HepG2 (cell line): ENCODE measurements around the gene PCDHGC5. TPM values are rescaled to one million over a fixed set of nuclear protein-coding genes. Genes with fewer than 3 reads are reported as not detected.

Experiments used
- ATAC-seq: fragments of 200-7000 bp; cut with Tn5 transposase; 3 replicates; pipeline ENCODE4 v1.9.1; 2020; ENCODE audit warnings: mild to moderate bottlenecking, moderate library complexity
- BruUV-seq: library from RNA; stranded (reverse); fragments of 400-500 nt; replicated peaks from 2 replicates; lab custom pipeline; 2021; lab: Mats Ljungman, UMichigan
- CTCF ChIA-PET: fragments of 300-600 bp; formaldehyde crosslinking; extraction: SDS; loops from one replicate; lab custom pipeline; 2021; ENCODE audit warnings: low total read pairs, inconsistent platforms, low intra/inter-chr PET ratio; lab: Yijun Ruan, JAX
- POLR2A ChIA-PET: fragments of 350-600 bp; sonication (Branson Sonifier 250); formaldehyde crosslinking; loops from one replicate; lab custom pipeline; 2020; ENCODE audit warnings: antibody characterized with exemption, inconsistent platforms; lab: Yijun Ruan, JAX
- DNase-seq: peaks from one replicate; pipeline ENCODE4 v3.0.0-alpha.2; 2015; ENCODE audit warnings: low spot score
- FAIRE-seq: peaks from 3 replicates; lab custom pipeline; 2011; peaks lifted over from hg19 to GRCh38; lab: Jason Lieb, UNC
- H2AFZ ChIP-seq: one replicate; pipeline ENCODE4 v1.6.1; 2011; ENCODE audit warnings: low read length, inconsistent platforms
- H3K27ac ChIP-seq: fragments of 300-600 bp; 3 replicates; pipeline ENCODE4 v1.8.0; 2011; ENCODE audit warnings: mixed run types, mild to moderate bottlenecking, mixed read lengths, low read length, inconsistent platforms; ENCODE audit not compliant: insufficient read depth; ENCODE audit errors: extremely low read length
- H3K27me3 ChIP-seq, 2 experiments: fragments of 200-600 bp in 1 of 2; 2 replicates in 1 of 2; 3 replicates in 1 of 2; pipeline versions ENCODE4 v1.6.0 to v1.8.0; 2011; ENCODE audit warnings: low read length in 2 of 2, mild to moderate bottlenecking in 2 of 2, moderate library complexity in 2 of 2, inconsistent platforms in 1 of 2; ENCODE audit not compliant: insufficient read depth in 2 of 2, control insufficient read depth in 1 of 2
- H3K36me3 ChIP-seq, 2 experiments: fragments of 200-600 bp in 1 of 2; replicated peaks in 1 of 2; 2 replicates in 1 of 2; 3 replicates in 1 of 2; pipeline versions ENCODE4 v1.5.1 to v1.8.0; 2011; ENCODE audit warnings: low read length in 2 of 2, inconsistent platforms in 1 of 2; ENCODE audit not compliant: insufficient read depth in 2 of 2, control insufficient read depth in 1 of 2
- H3K4me1 ChIP-seq: 2 replicates; pipeline ENCODE4 v1.5.1; 2012; ENCODE audit warnings: low read length, inconsistent platforms; ENCODE audit not compliant: insufficient read depth
- H3K4me2 ChIP-seq: 2 replicates; pipeline ENCODE4 v1.6.0; 2011; ENCODE audit warnings: low read depth, low read length, inconsistent platforms
- H3K4me3 ChIP-seq, 3 experiments: fragments of 200-600 bp in 1 of 3; sonication (generic), shearing (Covaris generic) in 1 of 3; replicated peaks in 1 of 3; 2 replicates each; pipeline ENCODE4 v1.5.1; 2011 to 2016; ENCODE audit warnings: low read length in 3 of 3, inconsistent platforms in 2 of 3, low read depth in 2 of 3, mild to moderate bottlenecking in 2 of 3, control low read depth in 1 of 3, mixed read lengths in 1 of 3; ENCODE audit not compliant: insufficient read depth in 1 of 3
- H3K79me2 ChIP-seq: one replicate; pipeline ENCODE4 v1.6.1; 2011; ENCODE audit warnings: low read length, inconsistent platforms; ENCODE audit not compliant: insufficient read depth
- H3K9ac ChIP-seq: 2 replicates; pipeline ENCODE4 v1.6.0; 2011; ENCODE audit warnings: mild to moderate bottlenecking, low read depth, low read length, inconsistent platforms; ENCODE audit not compliant: insufficient read depth
- H3K9me3 ChIP-seq: 2 replicates; pipeline ENCODE4 v1.5.1; 2012; ENCODE audit warnings: mild to moderate bottlenecking, low read length
- H4K20me1 ChIP-seq: 2 replicates; pipeline ENCODE4 v1.6.0; 2011; ENCODE audit warnings: inconsistent platforms, mild to moderate bottlenecking, low read length, moderate library complexity; ENCODE audit not compliant: insufficient read depth
- BCL6 ChIP-seq: IDR thresholded peaks from 2 replicates; pipeline ENCODE4 v1.6.1; 2016; ENCODE audit warnings: missing genetic modification reagents, missing compliant biosample characterization
- CC2D1A ChIP-seq: sonication (generic); formaldehyde crosslinking; IDR thresholded peaks from 2 replicates; pipeline ENCODE4 v1.8.1; 2023; ENCODE audit warnings: mild to moderate bottlenecking, missing genetic modification reagents
- EZH2 ChIP-seq: conservative IDR thresholded peaks from 2 replicates; pipeline ENCODE4 v1.6.1; 2012; ENCODE audit warnings: mild to moderate bottlenecking, low read depth, low read length, moderate library complexity
- HMGA1 ChIP-seq: sonication (generic); formaldehyde crosslinking; conservative IDR thresholded peaks from 2 replicates; pipeline ENCODE4 v1.4.0; 2020; ENCODE audit warnings: missing genetic modification reagents
- HNRNPK ChIP-seq: fragments of 200-400 bp; formaldehyde crosslinking; IDR thresholded peaks from 2 replicates; pipeline ENCODE4 v1.6.1; 2018; ENCODE audit warnings: low read length, low read depth, moderate library complexity, mild to moderate bottlenecking; ENCODE audit not compliant: poor library complexity, severe bottlenecking
- MTERF4 ChIP-seq: sonication (generic); formaldehyde crosslinking; IDR thresholded peaks from 2 replicates; pipeline ENCODE4 v1.8.0; 2023; ENCODE audit warnings: mild to moderate bottlenecking, missing genetic modification reagents
- SETDB1 ChIP-seq: sonication (generic); formaldehyde crosslinking; IDR thresholded peaks from 2 replicates; pipeline ENCODE4 v1.5.1; 2020; ENCODE audit warnings: missing genetic modification reagents, mild to moderate bottlenecking, borderline replicate concordance
- WIZ ChIP-seq: sonication (generic); formaldehyde crosslinking; IDR thresholded peaks from 2 replicates; pipeline ENCODE4 v1.5.1; 2020; ENCODE audit warnings: mild to moderate bottlenecking, missing genetic modification reagents
- ZFAT ChIP-seq: sonication (generic); formaldehyde crosslinking; conservative IDR thresholded peaks from 2 replicates; pipeline ENCODE4 v1.8.1; 2023; ENCODE audit warnings: missing genetic modification reagents, inconsistent platforms
- ZNF225 ChIP-seq: sonication (generic); formaldehyde crosslinking; IDR thresholded peaks from 2 replicates; pipeline ENCODE4 v1.4.0; 2020; ENCODE audit warnings: mild to moderate bottlenecking, missing genetic modification reagents
- ZNF331 ChIP-seq: sonication (generic); formaldehyde crosslinking; IDR thresholded peaks from 2 replicates; pipeline ENCODE4 v1.4.0; 2020; ENCODE audit warnings: missing genetic modification reagents
- ZNF367 ChIP-seq: sonication (generic); formaldehyde crosslinking; IDR thresholded peaks from 2 replicates; pipeline ENCODE4 v1.4.0; 2020; ENCODE audit warnings: missing genetic modification reagents, borderline replicate concordance
- ZNF460 ChIP-seq: sonication (generic); formaldehyde crosslinking; IDR thresholded peaks from 2 replicates; pipeline ENCODE4 v1.5.1; 2020; ENCODE audit warnings: missing genetic modification reagents, mild to moderate bottlenecking, borderline replicate concordance
- ZNF776 ChIP-seq: sonication (generic); formaldehyde crosslinking; IDR thresholded peaks from 2 replicates; pipeline ENCODE4 v1.4.0; 2020; ENCODE audit warnings: mild to moderate bottlenecking, missing genetic modification reagents
- ZNF879 ChIP-seq: sonication (generic); formaldehyde crosslinking; IDR thresholded peaks from 2 replicates; pipeline ENCODE4 v1.8.1; 2023; ENCODE audit warnings: missing genetic modification reagents
- ZSCAN30 ChIP-seq: sonication (generic); formaldehyde crosslinking; IDR thresholded peaks from 2 replicates; pipeline ENCODE4 v1.5.0; 2020; ENCODE audit warnings: mild to moderate bottlenecking, missing genetic modification reagents
- ZUFSP ChIP-seq: sonication (generic); formaldehyde crosslinking; IDR thresholded peaks from 2 replicates; pipeline ENCODE4 v1.9.0; 2021; ENCODE audit warnings: missing genetic modification reagents, mild to moderate bottlenecking, borderline replicate concordance
- WGBS: methylation state at CpG from one replicate; pipeline ENCODE4 v1.1.6; 2017; ENCODE audit warnings: low lambda C conversion rate; 5-methylcytosine and 5-hydroxymethylcytosine counted together
- in situ Hi-C: cut with HindIII; loops from 2 replicates; pipeline ENCODE4 v1.10.0; 2017; ENCODE audit warnings: low pct_unique_long_range_greater_than_20kb; ENCODE audit not compliant: extremely low pct_ligation_motif_present
- intact Hi-C: fragments of 100-400 bp; cut with micrococcal nuclease; formaldehyde crosslinking; loops from one replicate; pipeline ENCODE4 v1.10.0; 2022; ENCODE audit not compliant: unreplicated experiment
- polyA plus RNA-seq, 8 experiments: library from polyadenylated mRNA; depleted of rRNA in 3 of 8; stranded (reverse) in 7 of 8; unstranded in 1 of 8; fragments of >200 nt; fragmentation: Illumina TruSeq in 4 of 8; extraction: Trizol in 4 of 8; gene quantifications; 2 replicates each; pipeline versions ENCODE4 v1.2.1 to v1.2.3, GENCODE V29; 2011 to 2016; ENCODE audit warnings: low read depth in 4 of 8, missing spikeins in 1 of 8, mixed read lengths in 1 of 8; ENCODE audit not compliant: insufficient read depth in 1 of 8
- total RNA-seq, 5 experiments: library from RNA; depleted of rRNA; stranded (reverse); fragments of >200 nt; fragmentation: Illumina TruSeq; extraction: Trizol; gene quantifications; 2 replicates each; pipeline ENCODE4 v1.2.3, GENCODE V29; 2016; ENCODE audit warnings: low read depth in 1 of 5
- TF ChIP-seq, protein P1 (sequence below): sonication (generic); formaldehyde crosslinking; IDR thresholded peaks from 2 replicates; pipeline ENCODE4 v1.5.0; 2020; ENCODE audit warnings: missing genetic modification reagents, mild to moderate bottlenecking, borderline replicate concordance

PCDHGC5 gene
- total and polyA plus RNA-seq, 2 of the 13 experiments (the other 11 are each of a cell fraction or from before 2014, with no cell fraction given), result 0.03 TPM; not detected in 1

- no peak for ATAC-seq
- H3K36me3 ChIP-seq, result no peaks in the 10 kb centered on the region
These were observed 18.7 kb downstream of the PCDHGC5 start for GRCh38 chr5:141507387-141508091.

GRCh38 chr5:141508440-141508797 lies 19.5 kb downstream of the PCDHGC5 start:
- Histone ChIP-seq H3K4me2 (peak overlapping the region; percentile 7; the same call in 1 of the 2 replicates), H3K4me1 (peaks cover 6% of the 10 kb centered on the region; the same call in 1 of the 2 replicates), H2AFZ (no peak overlapping the region), H3K4me3 (peak overlapping the region in 1 of 3 experiments; percentile 10; a peak in 2 of 6 replicates), H3K27me3 (no peaks in the 10 kb centered on the region; a peak in 1 of 5 replicates), H3K27ac (no peak overlapping the region), H4K20me1 (no peaks in the 10 kb centered on the region), H3K9me3 (no peaks in the 10 kb centered on the region), H3K79me2 (no peaks in the 10 kb centered on the region), H3K9ac (no peak overlapping the region), H3K36me3 (0 out of 5 replicates have a peak, but pooled peaks cover 2 to 4% of the 10 kb centered on the region in 2 experiments)
- no peak for FAIRE-seq
- no peak for DNase-seq
- CTCF ChIA-PET, result no interaction called here
- 34% methylated on average over 9 of the region's 9 CpGs for WGBS
- POLR2A ChIA-PET, result no interaction called here
- intact Hi-C loops (no loop called here), in situ Hi-C loops (no loop called here)
- no peak; the same call in 2 of the 3 replicates for ATAC-seq
- no TSS peak for BruUV-seq
- TF ChIP-seq WIZ (CRISPR knock-in tag) (no peak), ZNF225 (CRISPR knock-in tag) (no peak), ZFAT (no peak), ZNF331 (CRISPR knock-in tag) (no peak), ZSCAN30 (no peak), ZUFSP (CRISPR knock-in tag) (no peak)
- TF ChIP-seq, protein P1, sequence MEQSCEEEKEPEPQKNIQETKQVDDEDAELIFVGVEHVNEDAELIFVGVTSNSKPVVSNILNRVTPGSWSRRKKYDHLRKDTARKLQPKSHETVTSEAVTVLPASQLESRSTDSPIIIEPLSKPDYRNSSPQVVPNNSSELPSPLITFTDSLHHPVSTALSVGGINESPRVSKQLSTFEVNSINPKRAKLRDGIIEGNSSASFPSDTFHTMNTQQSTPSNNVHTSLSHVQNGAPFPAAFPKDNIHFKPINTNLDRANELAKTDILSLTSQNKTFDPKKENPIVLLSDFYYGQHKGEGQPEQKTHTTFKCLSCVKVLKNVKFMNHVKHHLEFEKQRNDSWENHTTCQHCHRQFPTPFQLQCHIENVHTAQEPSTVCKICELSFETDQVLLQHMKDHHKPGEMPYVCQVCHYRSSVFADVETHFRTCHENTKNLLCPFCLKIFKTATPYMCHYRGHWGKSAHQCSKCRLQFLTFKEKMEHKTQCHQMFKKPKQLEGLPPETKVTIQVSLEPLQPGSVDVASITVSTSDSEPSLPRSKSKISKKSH (CRISPR knock-in tag), result no peak

More at GRCh38 chr5:141507387-141508091, 18.7 kb downstream of the PCDHGC5 start:
- no peaks in the 10 kb centered on the region for H3K79me2 ChIP-seq
- FAIRE-seq, result no peak
- TF ChIP-seq ZNF460 (no peak), HNRNPK (no peak), HMGA1 (CRISPR knock-in tag) (no peak), ZNF879 (no peak), ZNF367 (CRISPR knock-in tag) (no peak), EZH2 (no peak), ZNF776 (CRISPR knock-in tag) (no peak), SETDB1 (CRISPR knock-in tag) (no peak), MTERF4 (CRISPR knock-in tag) (no peak), BCL6 (CRISPR knock-in tag) (no peak), CC2D1A (CRISPR knock-in tag) (no peak)
- H3K4me3 ChIP-seq, result no peak overlapping the region
- no peak overlapping the region for H3K9ac ChIP-seq
- DNase-seq, result no peak
- no peak overlapping the region for H2AFZ ChIP-seq
- H4K20me1 ChIP-seq, result no peaks in the 10 kb centered on the region
- ChIA-PET CTCF (no interaction called here), POLR2A (no interaction called here)
- H3K4me2 ChIP-seq, result no peak overlapping the region
- peaks cover 6% of the 10 kb centered on the region; the same call in 1 of the 2 replicates for H3K4me1 ChIP-seq
- no peak overlapping the region for H3K27ac ChIP-seq
- H3K9me3 ChIP-seq, result no peaks in the 10 kb centered on the region
- no TSS peak for BruUV-seq
- no peaks in the 10 kb centered on the region; a peak in 1 of 5 replicates for H3K27me3 ChIP-seq
- 74% methylated on average over 10 of the region's 11 CpGs for WGBS
- in situ Hi-C loops, result no loop called here
- intact Hi-C loops, result no loop called here
